ENCODE data around the gene ZBTB7C.

The ZBTB7C gene

GRCh38 chr18:47978141-47978540 is 431.0 kb downstream of the ZBTB7C start:
- no peaks in the 10 kb centered on the region for H3K9me2 ChIP-seq (replicated peaks; ENCODE audit: low read depth, low read length)
- H3K36me3 ChIP-seq (ENCODE audit: insufficient read depth, low read length): no peaks in the 10 kb centered on the region
- no peaks in the 10 kb centered on the region for H3K27me3 ChIP-seq (ENCODE audit: insufficient read depth, low read length, poor library complexity, severe bottlenecking)
- H2AFZ ChIP-seq (ENCODE audit: low read length): no peak overlapping the region
- H3F3A ChIP-seq (ENCODE audit: low read depth): 0 out of 2 replicates have a peak, but pooled peaks cover 2% of the 10 kb centered on the region
- no peaks in the 10 kb centered on the region for H3K4me1 ChIP-seq (ENCODE audit: insufficient read depth, low read length, poor library complexity, severe bottlenecking)
- H3K9ac ChIP-seq (ENCODE audit: low read depth, low read length, poor library complexity, severe bottlenecking): no peak overlapping the region
- no peaks in the 10 kb centered on the region for H3K79me2 ChIP-seq (ENCODE audit: insufficient read depth, low read length)
- H3K4me2 ChIP-seq (ENCODE audit: low read depth, low read length, poor library complexity, severe bottlenecking): no peak overlapping the region
- H3K9me3 ChIP-seq (ENCODE audit: insufficient read depth, low read depth, low read length): no peaks in the 10 kb centered on the region
- H4K20me1 ChIP-seq (ENCODE audit: insufficient read depth, low read length, poor library complexity, severe bottlenecking): no peaks in the 10 kb centered on the region
- TF ChIP-seq EZH2phosphoT487 (IDR thresholded peaks at IDR 0.05; ENCODE audit: borderline replicate concordance): no peak
- TF ChIP-seq, protein P1, sequence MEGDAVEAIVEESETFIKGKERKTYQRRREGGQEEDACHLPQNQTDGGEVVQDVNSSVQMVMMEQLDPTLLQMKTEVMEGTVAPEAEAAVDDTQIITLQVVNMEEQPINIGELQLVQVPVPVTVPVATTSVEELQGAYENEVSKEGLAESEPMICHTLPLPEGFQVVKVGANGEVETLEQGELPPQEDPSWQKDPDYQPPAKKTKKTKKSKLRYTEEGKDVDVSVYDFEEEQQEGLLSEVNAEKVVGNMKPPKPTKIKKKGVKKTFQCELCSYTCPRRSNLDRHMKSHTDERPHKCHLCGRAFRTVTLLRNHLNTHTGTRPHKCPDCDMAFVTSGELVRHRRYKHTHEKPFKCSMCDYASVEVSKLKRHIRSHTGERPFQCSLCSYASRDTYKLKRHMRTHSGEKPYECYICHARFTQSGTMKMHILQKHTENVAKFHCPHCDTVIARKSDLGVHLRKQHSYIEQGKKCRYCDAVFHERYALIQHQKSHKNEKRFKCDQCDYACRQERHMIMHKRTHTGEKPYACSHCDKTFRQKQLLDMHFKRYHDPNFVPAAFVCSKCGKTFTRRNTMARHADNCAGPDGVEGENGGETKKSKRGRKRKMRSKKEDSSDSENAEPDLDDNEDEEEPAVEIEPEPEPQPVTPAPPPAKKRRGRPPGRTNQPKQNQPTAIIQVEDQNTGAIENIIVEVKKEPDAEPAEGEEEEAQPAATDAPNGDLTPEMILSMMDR (conservative IDR thresholded peaks at IDR 0.05; ENCODE audit: low read length): no peak
- no peak overlapping the region for H3K4me3 ChIP-seq (ENCODE audit: low read length, poor library complexity, severe bottlenecking)

Data from Loucy (cell line).